Middle frontal gyrus (tissue), 1 donor: Measurements from ENCODE around the gene PAIP2B.
A peak's percentile ranks its signal among the peaks of the same experiment; 100 is the strongest.
"Not testable (repeated sequence)": the region's sequence is repeated elsewhere in the genome, so short reads cannot be mapped to it uniquely, and the experiment has no call there.

Experiments
- DNase-seq: peaks from one replicate; pipeline ENCODE4 v3.0.0-alpha.2; 2015; ENCODE audit warnings: low spot score; ENCODE audit errors: extremely low spot score

Gene PAIP2B

GRCh38 chr2:71220743-71221142 is 6.2 kb downstream of the PAIP2B start:
- DNase-seq = no peak

GRCh38 chr2:71216501-71216900 is 10.4 kb downstream of the PAIP2B start:
- no peak for DNase-seq

- DNase-seq = no peak
These were observed 11.5 kb downstream of the PAIP2B start for GRCh38 chr2:71215447-71215846.

GRCh38 chr2:71212336-71212735 is 14.6 kb downstream of the PAIP2B start:
- no peak for DNase-seq

- no peak for DNase-seq
These were observed 16.6 kb downstream of the PAIP2B start for GRCh38 chr2:71210292-71210691.

- no peak for DNase-seq
These were observed 18.1 kb downstream of the PAIP2B start for GRCh38 chr2:71208756-71209155.

- no peak for DNase-seq
These were observed 19.3 kb downstream of the PAIP2B start for GRCh38 chr2:71207601-71208000.

- no peak for DNase-seq
These were observed 20.6 kb downstream of the PAIP2B start for GRCh38 chr2:71206271-71206670.

GRCh38 chr2:71191570-71191943 is 35.3 kb downstream of the PAIP2B start:
- DNase-seq = no peak

GRCh38 chr2:71190656-71191569 is 36.0 kb downstream of the PAIP2B start:
- DNase-seq = no peak

- DNase-seq = no peak
These were observed 39.3 kb downstream of the PAIP2B start for GRCh38 chr2:71187589-71187988.

- DNase-seq = no peak
These were observed 39.9 kb downstream of the PAIP2B start for GRCh38 chr2:71186973-71187372.

- not testable (repeated sequence) for DNase-seq
These were observed 43.4 kb downstream of the PAIP2B start for GRCh38 chr2:71183306-71184115.

- no peak for DNase-seq
These were observed 45.6 kb downstream of the PAIP2B start for GRCh38 chr2:71181316-71181715.

GRCh38 chr2:71178836-71179235 is 48.1 kb downstream of the PAIP2B start:
- not testable (repeated sequence) for DNase-seq

- DNase-seq = no peak
These were observed 52.7 kb downstream of the PAIP2B start for GRCh38 chr2:71174207-71174606.

GRCh38 chr2:71173096-71173495 is 53.8 kb downstream of the PAIP2B start:
- DNase-seq = no peak

GRCh38 chr2:71166812-71167211 is 60.1 kb downstream of the PAIP2B start:
- DNase-seq = no peak

GRCh38 chr2:71157124-71157793 is 69.6 kb downstream of the PAIP2B start:
- DNase-seq = peak; percentile 29

- DNase-seq = no peak
These were observed 70.3 kb downstream of the PAIP2B start for GRCh38 chr2:71156573-71156972.

- DNase-seq = no peak
These were observed 71.1 kb downstream of the PAIP2B start for GRCh38 chr2:71155846-71156245.

GRCh38 chr2:71154798-71155197 is 72.1 kb downstream of the PAIP2B start:
- no peak for DNase-seq
